Neural progenitor cell (in vitro differentiated cells): ENCODE measurements around the gene ENO2. TPM values are rescaled to one million over a fixed set of nuclear protein-coding genes. Genes with fewer than 3 reads are reported as not detected.
A peak's percentile ranks its signal among the peaks of the same experiment; 100 is the strongest.

ENCODE experiments used
- DNase-seq: peaks from one replicate; pipeline ENCODE4 v3.0.0-alpha.2; 2016; ENCODE audit warnings: low spot score
- H2AFZ ChIP-seq: fragments of 200-600 bp; sonication (generic); replicated peaks from 2 replicates; pipeline ENCODE4 v1.6.1; 2016; ENCODE audit warnings: antibody characterized with exemption
- H3F3A ChIP-seq: fragments of 200-600 bp; sonication (generic); 2 replicates; pipeline ENCODE4 v1.6.1; 2016; ENCODE audit warnings: antibody characterized with exemption, low read depth
- H3K27ac ChIP-seq: fragments of 200-600 bp; sonication (generic); 2 replicates; pipeline ENCODE4 v1.5.1; 2016; ENCODE audit warnings: mild to moderate bottlenecking
- H3K27me3 ChIP-seq: fragments of 200-600 bp; sonication (generic); 2 replicates; pipeline ENCODE4 v1.6.1; 2016; ENCODE audit warnings: mild to moderate bottlenecking, moderate library complexity
- H3K36me3 ChIP-seq: fragments of 200-600 bp; sonication (generic); 2 replicates; pipeline ENCODE4 v1.5.1; 2016
- H3K4me1 ChIP-seq: fragments of 200-600 bp; sonication (generic); 2 replicates; pipeline ENCODE4 v1.6.1; 2016; ENCODE audit warnings: mixed run types
- H3K4me2 ChIP-seq: fragments of 200-600 bp; sonication (generic); 2 replicates; pipeline ENCODE4 v1.6.1; 2016
- H3K4me3 ChIP-seq: fragments of 200-600 bp; sonication (generic); 2 replicates; pipeline ENCODE4 v1.5.1; 2016
- H3K79me2 ChIP-seq: fragments of 200-600 bp; sonication (generic); 2 replicates; pipeline ENCODE4 v1.6.1; 2016; ENCODE audit warnings: low read depth
- H3K9ac ChIP-seq: fragments of 200-600 bp; sonication (generic); 2 replicates; pipeline ENCODE4 v1.6.1; 2016
- H3K9me3 ChIP-seq: fragments of 200-600 bp; sonication (generic); 2 replicates; pipeline ENCODE4 v1.5.1; 2016; ENCODE audit warnings: low read depth
- H4K20me1 ChIP-seq: fragments of 200-600 bp; sonication (generic); 2 replicates; pipeline ENCODE4 v1.6.1; 2016; ENCODE audit warnings: low read depth
- H3K27ac Mint-ChIP-seq: 3 replicates; pipeline ENCODE4 v1.8.0; 2021; ENCODE audit warnings: mixed read lengths
- H3K27me3 Mint-ChIP-seq: 2 replicates; pipeline ENCODE4 v1.8.0; 2022; ENCODE audit warnings: low read depth, mild to moderate bottlenecking, inconsistent platforms, moderate library complexity, mixed read lengths; ENCODE audit not compliant: insufficient read depth
- H3K36me3 Mint-ChIP-seq: 3 replicates; pipeline ENCODE4 v1.8.0; 2021; ENCODE audit warnings: mixed read lengths
- H3K4me1 Mint-ChIP-seq: 3 replicates; pipeline ENCODE4 v1.8.0; 2021; ENCODE audit warnings: mixed read lengths
- H3K4me3 Mint-ChIP-seq: 3 replicates; pipeline ENCODE4 v1.8.0; 2021; ENCODE audit warnings: mild to moderate bottlenecking, moderate library complexity, mixed read lengths
- H3K9me3 Mint-ChIP-seq: 3 replicates; pipeline ENCODE4 v1.8.0; 2020; ENCODE audit warnings: mixed read lengths
- EZH2 ChIP-seq: fragments of 200-600 bp; sonication (generic); IDR thresholded peaks from 2 replicates; pipeline ENCODE4 v1.6.1; 2017; ENCODE audit warnings: antibody characterized with exemption, mild to moderate bottlenecking, moderate library complexity
- EZH2phosphoT487 ChIP-seq: fragments of 200-600 bp; sonication (generic); IDR thresholded peaks from 2 replicates; pipeline ENCODE4 v1.6.1; 2017; ENCODE audit warnings: antibody characterized with exemption
- total RNA-seq: library from RNA; depleted of rRNA; stranded (reverse); fragments of >200 nt; gene quantifications from 2 replicates; pipeline ENCODE4 v1.2.3, GENCODE V29; 2015; ENCODE audit warnings: low replicate concordance
- TF ChIP-seq, protein P1 (sequence below): fragments of 200-600 bp; sonication (generic); IDR thresholded peaks from 2 replicates; pipeline ENCODE4 v1.5.1; 2017; ENCODE audit warnings: antibody characterized with exemption, mild to moderate bottlenecking

ENO2 gene
- total RNA-seq, 1 donor from 2014 or later, result 82.2 TPM

- H3K36me3 ChIP-seq, result no peaks in the 10 kb centered on the region
- Mint-ChIP-seq H3K27ac (peak overlapping the region; percentile 76), H3K27me3 (peaks cover 7% of the 10 kb centered on the region), H3K9me3 (no peaks in the 10 kb centered on the region), H3K4me3 (peak overlapping the region; percentile 58), H3K36me3 (no peaks in the 10 kb centered on the region), H3K4me1 (peaks cover 35% of the 10 kb centered on the region)
- H3K27me3 ChIP-seq, result no peaks in the 10 kb centered on the region
- H3K4me2 ChIP-seq, result no peak overlapping the region
- no peak for DNase-seq
- TF ChIP-seq, protein P1, sequence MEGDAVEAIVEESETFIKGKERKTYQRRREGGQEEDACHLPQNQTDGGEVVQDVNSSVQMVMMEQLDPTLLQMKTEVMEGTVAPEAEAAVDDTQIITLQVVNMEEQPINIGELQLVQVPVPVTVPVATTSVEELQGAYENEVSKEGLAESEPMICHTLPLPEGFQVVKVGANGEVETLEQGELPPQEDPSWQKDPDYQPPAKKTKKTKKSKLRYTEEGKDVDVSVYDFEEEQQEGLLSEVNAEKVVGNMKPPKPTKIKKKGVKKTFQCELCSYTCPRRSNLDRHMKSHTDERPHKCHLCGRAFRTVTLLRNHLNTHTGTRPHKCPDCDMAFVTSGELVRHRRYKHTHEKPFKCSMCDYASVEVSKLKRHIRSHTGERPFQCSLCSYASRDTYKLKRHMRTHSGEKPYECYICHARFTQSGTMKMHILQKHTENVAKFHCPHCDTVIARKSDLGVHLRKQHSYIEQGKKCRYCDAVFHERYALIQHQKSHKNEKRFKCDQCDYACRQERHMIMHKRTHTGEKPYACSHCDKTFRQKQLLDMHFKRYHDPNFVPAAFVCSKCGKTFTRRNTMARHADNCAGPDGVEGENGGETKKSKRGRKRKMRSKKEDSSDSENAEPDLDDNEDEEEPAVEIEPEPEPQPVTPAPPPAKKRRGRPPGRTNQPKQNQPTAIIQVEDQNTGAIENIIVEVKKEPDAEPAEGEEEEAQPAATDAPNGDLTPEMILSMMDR, result no peak
- TF ChIP-seq EZH2phosphoT487 (no peak), EZH2 (no peak)
- no peak overlapping the region for H3K9ac ChIP-seq
- no peak overlapping the region for H3K4me3 ChIP-seq
- no peaks in the 10 kb centered on the region for H3K79me2 ChIP-seq
- peaks cover 4% of the 10 kb centered on the region for H3K4me1 ChIP-seq
- no peaks in the 10 kb centered on the region for H4K20me1 ChIP-seq
- H2AFZ ChIP-seq, result no peak overlapping the region
- H3K27ac ChIP-seq, result no peak overlapping the region
- H3F3A ChIP-seq, result peaks cover 2% of the 10 kb centered on the region
- H3K9me3 ChIP-seq, result no peaks in the 10 kb centered on the region
Observed at GRCh38 chr12:6956021-6956727, 41.8 kb downstream of the ENO2 start.

DNA sequence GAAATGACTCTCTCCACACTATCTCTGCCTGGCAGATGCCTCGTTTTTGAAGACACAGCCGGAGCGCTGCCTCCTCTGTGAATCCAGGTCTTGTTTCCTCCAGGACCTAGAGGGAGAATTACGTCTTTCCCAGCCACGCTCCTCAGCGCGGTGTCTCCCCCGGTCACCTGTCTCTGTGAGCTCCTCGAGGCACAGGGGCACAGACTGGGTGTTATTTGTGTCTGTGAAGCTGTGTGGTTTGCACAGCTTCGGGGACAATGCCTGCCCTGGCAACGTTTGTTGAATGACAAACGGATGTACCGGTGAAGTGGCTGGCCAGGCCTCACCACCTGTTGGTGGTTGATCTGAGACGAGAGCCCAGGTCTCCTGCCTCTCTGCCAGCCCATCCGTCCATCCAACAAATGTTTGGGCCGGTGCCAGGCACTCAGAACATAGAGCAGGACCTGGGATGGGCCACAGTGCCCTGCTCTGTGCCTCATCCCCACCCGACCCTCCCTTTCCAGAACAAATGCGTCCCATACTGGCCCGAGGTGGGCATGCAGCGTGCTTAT lies 42.8 kb downstream of the ENO2 start:
- Mint-ChIP-seq H3K4me3 (no peak overlapping the region), H3K36me3 (no peaks in the 10 kb centered on the region), H3K4me1 (peaks cover 46% of the 10 kb centered on the region), H3K27me3 (peaks cover 8% of the 10 kb centered on the region), H3K27ac (peak overlapping the region; percentile 88), H3K9me3 (no peaks in the 10 kb centered on the region)
- Histone ChIP-seq H3K4me2 (no peak overlapping the region), H2AFZ (no peak overlapping the region), H3K27me3 (no peaks in the 10 kb centered on the region), H3K4me3 (no peak overlapping the region), H3K9me3 (no peaks in the 10 kb centered on the region), H3K79me2 (no peaks in the 10 kb centered on the region), H3F3A (peaks cover 12% of the 10 kb centered on the region), H4K20me1 (no peaks in the 10 kb centered on the region), H3K4me1 (peaks cover 10% of the 10 kb centered on the region), H3K36me3 (no peaks in the 10 kb centered on the region), H3K27ac (no peak overlapping the region), H3K9ac (no peak overlapping the region)
- no peak for DNase-seq
- no peak for TF ChIP-seq EZH2phosphoT487
- TF ChIP-seq EZH2, result no peak
- TF ChIP-seq, protein P1, result no peak

- Histone ChIP-seq H3K79me2 (no peaks in the 10 kb centered on the region), H3K9me3 (no peaks in the 10 kb centered on the region), H3K9ac (peak overlapping the region; percentile 32), H3K4me3 (no peak overlapping the region), H3K4me2 (no peak overlapping the region), H3F3A (peaks cover 20% of the 10 kb centered on the region), H2AFZ (no peak overlapping the region), H3K27ac (no peak overlapping the region), H3K4me1 (peaks cover 18% of the 10 kb centered on the region), H4K20me1 (no peaks in the 10 kb centered on the region), H3K36me3 (no peaks in the 10 kb centered on the region), H3K27me3 (no peaks in the 10 kb centered on the region)
- Mint-ChIP-seq H3K4me3 (no peak overlapping the region), H3K27me3 (peaks cover 8% of the 10 kb centered on the region), H3K36me3 (no peaks in the 10 kb centered on the region), H3K27ac (no peak overlapping the region), H3K9me3 (no peaks in the 10 kb centered on the region), H3K4me1 (peaks cover 42% of the 10 kb centered on the region)
- no peak for TF ChIP-seq EZH2
- TF ChIP-seq, protein P1, result no peak
- TF ChIP-seq EZH2phosphoT487, result no peak
- no peak for DNase-seq
Observed at GRCh38 chr12:6957741-6958608, 43.6 kb downstream of the ENO2 start.
